Measurements from ENCODE around the gene ATG4D.
"Not testable (repeated sequence)": the region's sequence is repeated elsewhere in the genome, so short reads cannot be mapped to it uniquely, and the experiment has no call there.

The ATG4D gene

GRCh38 chr19:10519421-10519820 is 24.3 kb upstream of the ATG4D start:
- no peak for TF ChIP-seq CTCF (IDR thresholded peaks at IDR 0.05; ENCODE audit: borderline replicate concordance, insufficient read depth, low read depth, low read length)
- H3K4me3 ChIP-seq (ENCODE audit: low read depth, low read length), result no peak overlapping the region

GRCh38 chr19:10520652-10521318 is 22.9 kb upstream of the ATG4D start:
- no peak for TF ChIP-seq CTCF (IDR thresholded peaks at IDR 0.05; ENCODE audit: borderline replicate concordance, insufficient read depth, low read depth, low read length)
- no peak overlapping the region for H3K4me3 ChIP-seq (ENCODE audit: low read depth, low read length)

DNA sequence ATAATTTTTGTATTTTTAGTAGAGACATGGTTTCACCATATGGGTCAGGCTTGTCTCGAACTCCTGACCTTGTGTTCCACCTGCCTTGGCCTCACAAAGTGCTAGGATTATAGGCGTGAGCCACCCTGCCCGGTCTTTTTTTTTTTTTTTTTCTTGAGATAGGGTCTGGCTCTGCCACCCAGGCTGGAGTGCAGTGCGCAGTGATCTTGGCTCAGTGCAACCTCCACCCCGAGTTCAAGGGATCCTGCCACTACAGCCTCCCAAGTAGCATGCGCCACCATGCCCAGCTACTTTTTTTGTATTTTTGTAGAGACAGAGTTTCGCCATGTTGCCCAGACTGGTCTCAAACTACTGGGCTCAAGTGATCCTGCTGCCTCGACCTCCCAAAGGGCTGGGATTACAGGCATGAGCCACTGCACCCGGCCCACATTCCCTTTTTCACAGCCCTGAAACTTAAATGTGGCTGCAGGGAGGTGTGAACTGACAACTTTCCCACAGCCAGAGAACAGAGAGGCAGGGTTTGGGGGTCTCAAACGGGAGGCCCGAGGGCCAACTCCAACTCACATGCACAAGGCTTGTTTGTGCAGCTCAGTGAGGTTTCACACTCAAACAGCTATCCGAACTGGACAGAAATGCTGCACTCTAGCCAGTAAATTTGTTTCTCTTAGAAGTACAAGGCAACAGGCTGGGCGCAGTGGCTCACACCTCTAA is 22.1 kb upstream of the ATG4D start:
- TF ChIP-seq CTCF (IDR thresholded peaks at IDR 0.05; ENCODE audit: borderline replicate concordance, insufficient read depth, low read depth, low read length), result no peak
- H3K4me3 ChIP-seq (ENCODE audit: low read depth, low read length), result no peak overlapping the region

- TF ChIP-seq CTCF (IDR thresholded peaks at IDR 0.05; ENCODE audit: borderline replicate concordance, insufficient read depth, low read depth, low read length), result no peak
- H3K4me3 ChIP-seq (ENCODE audit: low read depth, low read length), result no peak overlapping the region
Measured at GRCh38 chr19:10523135-10523636, 20.5 kb upstream of the ATG4D start.

DNA sequence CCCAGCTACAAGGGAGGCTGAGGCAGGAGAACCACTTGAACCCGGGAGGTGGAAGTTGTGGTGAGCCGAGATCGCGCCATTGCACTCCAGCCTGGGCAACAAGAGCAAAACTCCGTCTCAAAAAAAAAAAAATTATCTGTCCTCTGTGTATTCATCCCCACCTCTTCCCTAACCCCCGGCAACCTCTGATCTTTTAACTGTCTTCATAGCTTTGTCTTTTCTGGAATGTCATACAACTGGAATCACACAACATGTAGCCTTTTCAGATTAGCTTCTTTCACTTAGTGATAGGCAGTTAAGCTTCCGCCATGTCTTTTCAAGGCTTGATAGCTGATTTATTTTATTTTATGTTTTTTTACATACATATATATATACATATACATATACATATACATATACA is 18.1 kb upstream of the ATG4D start:
- TF ChIP-seq CTCF (IDR thresholded peaks at IDR 0.05; ENCODE audit: borderline replicate concordance, insufficient read depth, low read depth, low read length), result no peak

GRCh38 chr19:10526887-10527286 is 16.8 kb upstream of the ATG4D start:
- H3K4me3 ChIP-seq (ENCODE audit: low read depth, low read length), result not testable (repeated sequence)

More for the DNA sequence above, 18.1 kb upstream of the ATG4D start:
- H3K4me3 ChIP-seq (ENCODE audit: low read depth, low read length), result no peak overlapping the region

DNA sequence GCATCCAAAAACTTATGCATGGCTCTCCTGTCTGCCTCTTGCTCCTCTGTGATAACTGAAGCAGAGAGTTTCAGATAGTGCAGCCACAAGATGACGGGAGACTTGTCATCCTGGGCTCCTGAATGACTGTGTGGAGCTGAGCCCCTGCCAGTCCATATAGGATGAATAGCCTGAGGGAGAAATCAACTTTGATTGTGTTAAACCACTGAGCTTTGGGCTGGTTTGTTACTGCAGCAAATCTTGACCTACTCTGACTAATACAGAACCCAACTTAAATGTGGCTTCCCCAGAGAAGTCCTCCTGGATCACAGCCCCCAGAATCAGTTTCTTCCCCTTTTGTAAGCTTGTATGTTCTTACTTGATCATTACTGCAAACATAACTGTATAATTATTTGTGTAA is 11.2 kb upstream of the ATG4D start:
- TF ChIP-seq CTCF (IDR thresholded peaks at IDR 0.05; ENCODE audit: borderline replicate concordance, insufficient read depth, low read depth, low read length), result no peak
- no peak overlapping the region for H3K4me3 ChIP-seq (ENCODE audit: low read depth, low read length)

Data from GM12875 (cell line).